Bone marrow (tissue), 2 donors: ENCODE results near the gene ENG.

Source experiments
- DNase-seq, 2 donors: peaks; one replicate each; lab custom pipeline; 2025; lab: John Stamatoyannopoulos, UW

Gene ENG

DNA sequence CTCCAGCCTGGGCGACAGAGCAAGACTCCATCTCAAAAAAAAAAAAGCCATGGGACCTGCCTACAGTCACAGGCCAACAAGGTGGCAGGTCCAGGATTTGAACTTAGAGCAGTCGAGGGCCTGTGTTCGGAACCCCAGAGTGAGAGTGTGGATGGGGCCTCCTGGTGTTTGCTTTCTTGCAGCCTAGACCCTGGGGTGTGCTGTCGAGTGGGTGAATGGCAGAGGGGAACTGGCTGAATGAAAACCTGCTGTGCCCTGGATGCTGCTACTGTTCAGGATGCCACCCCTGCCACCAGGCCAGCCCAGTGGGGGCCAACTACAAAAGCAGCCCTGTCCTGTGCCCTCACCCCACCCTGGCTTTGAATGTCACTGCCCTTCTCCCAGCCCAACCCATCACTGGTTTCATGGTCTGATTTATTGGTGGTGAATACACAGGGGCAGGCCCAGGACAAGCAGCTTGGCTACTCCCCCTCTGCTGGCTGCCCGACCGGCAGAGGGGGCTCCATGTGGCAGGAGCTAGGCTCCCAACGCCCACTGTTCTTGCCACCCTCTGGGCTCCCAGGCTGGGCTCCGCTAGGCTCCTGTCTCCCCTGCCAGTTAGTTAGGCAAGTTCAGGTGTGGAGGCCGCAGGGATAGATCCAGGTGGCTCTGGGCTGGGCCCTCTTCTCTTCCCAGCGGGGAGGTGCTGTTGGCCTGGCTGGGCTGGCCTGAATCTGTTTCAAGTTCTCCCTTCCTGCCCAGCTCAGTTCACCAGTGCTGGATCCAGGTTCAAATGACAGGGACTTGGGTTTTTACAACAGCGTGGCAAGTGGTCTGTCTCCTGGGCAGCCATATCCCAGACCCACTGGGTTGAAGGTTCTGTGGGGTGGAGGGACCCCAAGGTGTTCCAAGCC lies 39.6 kb downstream of the ENG start:
- DNase-seq = no peak

DNA sequence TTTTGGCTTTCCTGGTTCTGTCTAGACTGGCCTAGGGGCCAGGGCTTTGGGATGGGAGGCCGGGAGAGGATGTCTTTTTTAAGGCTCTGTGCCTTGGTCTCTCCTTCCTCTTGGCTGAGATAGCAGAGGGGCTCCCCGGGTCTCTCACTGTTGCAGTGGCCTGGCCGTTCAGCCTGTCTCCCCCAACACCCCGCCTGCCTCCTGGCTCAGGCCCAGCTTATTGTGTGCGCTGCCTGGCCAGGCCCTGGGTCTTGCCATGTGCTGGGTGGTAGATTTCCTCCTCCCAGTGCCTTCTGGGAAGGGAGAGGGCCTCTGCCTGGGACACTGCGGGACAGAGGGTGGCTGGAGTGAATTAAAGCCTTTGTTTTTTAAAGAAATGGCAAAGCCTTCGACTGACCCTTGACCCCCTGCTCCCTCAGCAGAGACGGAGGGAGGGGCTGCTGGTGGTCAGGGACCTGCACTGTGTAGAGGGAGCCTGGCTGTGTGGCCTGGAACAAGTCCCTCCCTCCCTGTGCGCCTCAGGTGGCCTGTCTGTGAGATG lies 40.7 kb downstream of the ENG start:
- no peak for DNase-seq

DNA sequence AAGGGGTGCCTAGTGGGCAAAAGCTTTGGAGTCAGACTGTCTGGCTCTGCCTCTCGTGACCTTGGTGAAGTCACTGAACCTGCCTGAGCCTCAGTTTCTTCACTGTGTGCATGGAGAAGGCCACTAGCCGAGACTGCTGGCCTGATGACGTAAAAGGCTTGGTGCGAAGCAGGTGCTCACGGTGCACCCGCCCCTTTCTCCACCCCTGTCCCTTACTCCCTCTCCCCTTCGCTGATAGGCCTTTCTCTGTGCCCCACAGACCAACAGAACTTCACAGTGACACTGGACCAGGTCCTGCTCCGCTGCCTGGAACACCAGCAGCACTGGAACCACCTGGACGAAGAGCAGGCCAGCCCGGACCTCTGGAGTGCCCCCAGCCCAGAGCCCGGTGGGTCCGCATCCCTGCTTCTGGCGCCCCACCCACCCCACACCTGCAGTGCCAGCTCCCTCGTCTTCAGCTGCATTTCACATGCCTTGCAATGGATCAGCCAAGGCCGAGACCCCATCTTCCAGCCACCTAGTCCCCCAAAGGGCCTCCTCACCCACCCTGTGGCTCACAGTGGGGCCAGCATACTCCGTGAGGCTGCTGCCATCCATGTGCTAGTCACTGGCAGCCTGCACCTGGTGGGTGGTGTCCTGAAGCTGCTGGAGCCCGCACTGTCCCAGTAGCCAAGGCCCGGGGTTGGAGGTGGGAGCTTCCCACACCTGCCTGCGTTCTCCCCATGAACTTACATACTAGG lies 41.4 kb downstream of the ENG start:
- no peak for DNase-seq

DNA sequence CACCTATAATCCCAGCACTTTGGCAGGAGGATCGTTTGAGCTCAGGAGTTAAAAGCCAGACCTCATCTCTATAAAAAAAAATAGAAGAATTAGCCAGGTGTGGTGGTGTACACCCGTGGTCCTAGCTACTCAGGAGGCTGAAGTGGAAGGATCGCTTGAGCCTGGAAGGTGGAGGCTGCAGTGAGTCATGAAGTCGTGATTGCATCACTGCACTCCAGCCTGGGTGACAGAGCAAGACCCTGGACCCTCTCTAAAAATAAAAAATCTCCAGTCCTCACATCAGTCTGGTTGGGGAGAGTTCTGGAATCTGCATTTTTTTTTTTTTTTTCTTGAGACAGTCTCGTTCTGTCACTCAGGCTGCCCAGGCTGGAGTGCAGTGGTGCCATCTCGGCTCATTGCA lies 42.4 kb downstream of the ENG start:
- no peak for DNase-seq

DNA sequence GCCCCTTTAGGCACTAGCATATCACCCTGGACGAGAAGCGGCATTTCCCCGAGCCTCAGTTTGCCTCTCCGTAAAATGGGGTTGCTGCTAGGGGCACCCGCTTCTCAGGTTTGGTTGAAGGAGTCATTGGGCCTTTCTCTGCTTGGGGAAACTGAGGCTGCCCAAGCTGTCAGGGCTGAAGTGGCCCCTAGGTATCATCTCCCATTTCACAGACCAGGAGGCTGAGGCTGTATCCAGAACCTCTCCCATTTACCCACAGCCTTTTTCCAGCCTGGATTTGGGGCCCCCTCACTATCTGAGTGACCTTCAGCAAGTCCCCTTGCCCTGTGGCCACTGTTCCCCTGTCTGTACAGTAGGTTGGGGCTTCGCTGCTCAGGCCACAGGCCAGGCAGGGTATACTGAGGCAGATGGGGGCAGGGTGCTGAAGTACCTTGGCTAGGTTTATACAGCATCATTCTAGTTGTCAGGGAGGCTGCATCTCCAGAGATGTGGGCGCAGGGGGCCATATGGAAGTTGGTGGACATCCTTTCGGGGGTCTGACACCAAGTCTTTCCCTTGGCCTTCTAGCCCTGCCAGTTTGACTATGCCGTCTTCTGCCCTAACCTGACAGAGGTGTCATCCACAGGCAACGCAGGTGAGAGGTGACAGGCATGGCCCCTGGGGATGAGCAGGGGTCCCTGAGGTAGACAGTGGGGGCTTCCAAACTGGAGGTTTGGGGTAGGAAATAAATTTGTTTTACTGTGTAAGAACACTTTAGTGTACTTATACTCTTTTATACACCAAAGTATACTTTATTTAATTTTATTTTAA lies 43.9 kb downstream of the ENG start:
- DNase-seq = no peak

DNA sequence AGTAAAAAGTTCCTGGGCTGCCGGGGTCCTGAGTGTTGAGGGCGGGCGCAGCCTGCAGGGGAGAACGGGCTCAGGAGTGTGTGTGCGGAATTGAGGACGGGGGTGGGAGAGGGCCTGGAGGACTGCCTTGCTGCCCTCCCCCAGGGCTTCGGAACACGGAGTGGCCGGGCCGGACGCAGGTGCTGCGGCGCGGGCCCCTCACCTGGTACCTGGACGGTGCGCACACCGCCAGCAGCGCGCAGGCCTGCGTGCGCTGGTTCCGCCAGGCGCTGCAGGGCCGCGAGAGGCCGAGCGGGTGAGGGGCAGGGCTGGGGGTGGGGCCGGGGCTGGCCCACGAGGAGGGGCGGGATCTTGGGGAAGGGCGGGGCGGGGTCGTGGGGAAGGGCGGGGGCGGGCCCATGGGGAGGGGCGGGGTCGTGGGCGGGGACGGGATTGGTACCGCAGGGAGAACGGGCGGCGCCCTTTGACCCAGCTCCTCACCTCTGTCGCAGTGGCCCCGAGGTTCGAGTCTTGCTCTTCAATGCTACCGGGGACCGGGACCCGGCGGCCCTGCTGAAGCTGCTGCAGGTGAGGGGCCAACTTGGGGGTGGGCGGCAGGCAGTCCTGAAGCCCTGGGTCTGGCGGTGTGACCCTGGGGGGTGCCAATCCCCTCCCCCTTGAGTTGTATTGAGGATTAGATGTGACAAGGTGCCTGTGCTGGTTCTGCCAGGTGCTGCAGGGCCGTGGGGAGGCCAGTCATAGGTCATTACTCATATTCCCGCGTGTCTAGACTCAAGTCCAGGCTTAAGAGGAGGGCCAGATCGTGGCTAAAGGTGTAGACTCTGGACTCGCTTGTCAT lies 44.7 kb downstream of the ENG start:
- no peak for DNase-seq

DNA sequence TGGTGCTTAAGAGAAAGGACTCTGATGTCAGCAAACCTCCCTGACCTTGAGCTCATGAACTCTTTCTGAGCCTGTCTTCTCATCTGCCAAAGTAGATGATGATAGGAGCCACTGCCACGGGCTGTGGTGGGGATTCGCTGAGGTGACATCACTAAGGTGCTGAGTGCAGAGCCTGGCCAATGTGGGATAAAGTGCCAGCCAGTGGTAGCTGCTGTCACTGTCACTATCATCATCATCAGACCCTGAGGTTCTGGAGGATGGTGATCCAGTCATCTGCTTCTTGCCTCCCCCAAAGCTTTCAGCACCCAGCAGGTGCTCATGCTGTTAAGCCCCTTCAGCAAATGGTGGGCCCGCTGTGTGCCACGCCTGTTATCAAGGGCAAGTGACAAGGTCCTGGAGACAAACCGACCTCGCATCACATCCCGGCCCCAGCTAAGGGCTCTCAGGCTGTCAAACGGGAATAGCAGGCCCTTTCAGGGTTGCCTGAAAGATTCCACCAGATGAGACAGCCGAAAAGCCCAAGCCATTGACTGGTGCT lies 45.4 kb downstream of the ENG start:
- DNase-seq = no peak

DNA sequence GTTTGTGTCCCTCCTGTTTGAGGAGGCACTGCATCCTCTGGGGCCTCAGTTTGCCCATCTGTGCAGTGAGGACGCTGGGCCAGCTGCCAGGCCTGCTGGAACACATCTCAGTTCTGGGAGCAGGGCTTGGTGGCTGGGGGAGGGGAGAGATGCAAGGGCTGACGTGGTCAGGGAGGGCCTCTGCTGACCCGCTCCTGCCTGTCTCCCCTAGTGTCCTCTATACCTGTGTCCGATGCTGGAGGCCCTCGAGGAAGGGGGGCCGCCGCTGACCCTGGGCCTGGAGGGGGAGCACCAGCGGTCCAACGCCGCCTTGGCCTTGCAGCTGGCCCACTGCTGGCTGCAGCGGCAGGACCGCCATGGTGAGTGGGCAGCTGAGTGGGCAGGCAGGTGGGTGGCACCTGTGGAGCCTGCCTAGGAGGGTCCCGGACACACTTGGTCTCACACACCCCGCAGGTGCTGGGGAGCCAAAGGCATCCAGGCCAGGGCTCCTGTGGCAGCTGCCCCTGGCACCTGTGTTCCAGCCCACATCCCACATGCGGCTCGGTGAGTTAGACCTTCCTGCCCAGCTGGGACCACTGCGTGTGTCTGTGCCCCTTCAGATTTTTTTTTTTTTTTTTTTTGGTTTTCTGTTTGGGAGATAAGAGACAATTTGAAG lies 46.0 kb downstream of the ENG start:
- no peak for DNase-seq

DNA sequence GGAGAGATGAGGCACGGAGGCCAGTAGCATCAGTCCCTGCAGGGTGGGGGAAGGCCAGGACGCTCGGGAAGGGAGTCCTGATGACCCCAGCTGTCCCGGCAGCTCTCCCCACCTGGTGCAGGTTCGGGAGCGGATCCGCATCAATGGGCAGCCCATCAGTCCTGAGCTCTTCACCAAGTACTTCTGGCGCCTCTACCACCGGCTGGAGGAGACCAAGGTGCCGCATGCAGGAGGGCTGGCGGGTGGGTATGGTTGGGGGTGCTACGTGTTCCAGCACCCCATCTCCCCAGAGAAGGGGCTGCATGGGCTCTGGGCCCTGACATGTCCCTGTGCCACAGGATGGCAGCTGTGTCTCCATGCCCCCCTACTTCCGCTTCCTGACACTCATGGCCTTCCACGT lies 47.6 kb downstream of the ENG start:
- no peak for DNase-seq

DNA sequence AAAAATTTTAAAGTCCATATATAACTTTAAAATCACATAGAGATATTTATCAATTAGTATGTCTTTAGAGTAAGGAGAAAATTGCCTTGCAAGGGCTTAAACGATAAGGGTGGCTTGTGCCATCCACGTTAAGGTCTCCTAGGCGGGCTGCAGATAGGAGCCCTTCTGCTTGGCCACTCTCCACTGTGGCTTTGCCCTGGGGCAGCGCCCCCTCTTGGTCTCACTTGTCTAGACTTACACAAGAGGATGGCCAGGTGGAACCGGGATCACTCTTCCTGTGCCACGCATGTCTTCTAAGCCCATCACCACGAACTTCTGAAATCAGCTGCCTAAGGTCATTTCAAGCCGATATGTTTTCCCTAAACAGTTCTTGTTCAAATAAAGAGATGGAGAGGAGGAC lies 48.8 kb downstream of the ENG start:
- no peak for DNase-seq

DNA sequence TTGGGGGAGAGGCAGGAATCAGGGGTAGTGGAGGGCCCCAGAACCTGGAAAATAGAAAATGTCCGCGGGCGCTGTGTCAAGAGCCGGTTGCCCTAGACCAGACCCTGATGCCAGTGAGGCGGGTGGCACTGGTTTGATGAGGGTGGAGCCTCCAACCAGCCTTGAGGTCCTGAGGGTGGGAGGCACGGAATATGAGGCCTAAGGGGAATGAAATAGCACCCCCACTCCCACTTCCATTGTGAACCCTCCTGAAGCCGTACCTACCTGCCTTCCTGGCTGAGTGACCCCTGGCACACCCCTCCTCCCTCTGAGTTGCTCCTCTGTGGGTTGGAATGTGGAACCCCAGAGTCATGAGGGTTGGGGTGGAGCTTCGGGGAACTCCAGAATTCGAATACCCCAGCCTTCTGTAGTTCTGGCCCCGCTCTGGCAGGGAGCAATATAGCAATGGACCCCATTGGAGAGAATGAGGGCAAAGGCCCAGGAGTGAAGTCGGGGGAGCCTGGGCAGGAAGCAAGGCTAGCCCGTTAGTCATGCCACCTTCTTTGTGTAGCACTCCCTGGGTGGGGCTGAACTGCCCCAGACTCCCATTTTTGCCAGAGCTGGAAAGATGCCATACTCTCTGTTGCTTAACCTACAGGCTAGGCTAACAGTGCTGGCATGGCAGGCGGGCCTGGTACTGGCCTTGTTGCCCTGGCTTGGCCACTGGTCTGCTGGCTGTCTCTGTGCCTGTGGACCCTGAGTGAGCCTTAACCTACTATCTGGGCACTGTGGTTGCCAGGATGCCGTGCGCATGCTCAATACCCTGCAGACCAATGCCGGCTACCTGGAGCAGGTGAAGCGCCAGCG lies 50.7 kb downstream of the ENG start:
- DNase-seq = no peak

DNA sequence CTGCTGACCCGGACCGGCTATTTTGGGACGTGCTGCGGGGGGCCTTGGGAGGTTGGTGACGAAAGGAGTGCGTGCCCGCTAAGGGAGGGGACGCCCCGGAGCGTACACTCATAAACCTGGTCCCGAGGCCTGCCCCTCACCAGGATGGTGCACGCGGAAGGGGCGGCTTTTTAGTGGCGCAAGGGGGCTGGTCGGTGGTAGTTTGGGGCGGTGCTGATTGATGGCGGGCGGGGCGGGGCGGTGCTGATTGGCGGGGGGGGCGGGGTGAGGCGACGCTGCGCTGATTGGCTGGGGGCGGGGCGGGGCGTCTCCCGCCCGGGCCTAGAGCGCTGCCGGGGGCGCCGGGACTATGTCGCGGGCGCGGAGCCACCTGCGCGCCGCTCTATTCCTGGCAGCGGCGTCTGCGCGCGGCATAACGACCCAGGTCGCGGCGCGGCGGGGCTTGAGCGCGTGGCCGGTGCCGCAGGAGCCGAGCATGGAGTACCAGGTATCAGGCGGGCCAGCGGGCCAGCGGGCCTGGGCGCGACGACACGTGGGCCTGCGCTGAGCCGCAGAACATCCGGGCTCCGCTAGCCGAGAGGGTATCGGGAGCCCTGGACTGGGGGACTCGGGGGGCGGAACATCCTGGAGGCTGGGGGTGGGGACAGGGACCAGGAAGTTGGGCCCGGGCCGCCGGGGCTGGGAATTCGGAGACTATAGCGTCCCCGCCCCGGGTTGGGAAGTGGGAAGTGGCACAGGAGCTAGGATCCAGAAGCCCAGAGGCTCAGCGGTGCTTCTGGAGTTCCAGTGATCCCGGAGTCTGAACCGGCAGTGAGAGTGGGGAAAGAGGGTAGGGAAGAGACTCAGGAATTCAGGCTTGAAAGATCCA lies 51.6 kb downstream of the ENG start, which contains the start of gene FPGS:
FPGS (plus strand) TSS at position 307 of the 868 bp plus-strand sequence; CDS start at position 350, 43 bp downstream.
- DNase-seq = peak; percentile 71 to 80

DNA sequence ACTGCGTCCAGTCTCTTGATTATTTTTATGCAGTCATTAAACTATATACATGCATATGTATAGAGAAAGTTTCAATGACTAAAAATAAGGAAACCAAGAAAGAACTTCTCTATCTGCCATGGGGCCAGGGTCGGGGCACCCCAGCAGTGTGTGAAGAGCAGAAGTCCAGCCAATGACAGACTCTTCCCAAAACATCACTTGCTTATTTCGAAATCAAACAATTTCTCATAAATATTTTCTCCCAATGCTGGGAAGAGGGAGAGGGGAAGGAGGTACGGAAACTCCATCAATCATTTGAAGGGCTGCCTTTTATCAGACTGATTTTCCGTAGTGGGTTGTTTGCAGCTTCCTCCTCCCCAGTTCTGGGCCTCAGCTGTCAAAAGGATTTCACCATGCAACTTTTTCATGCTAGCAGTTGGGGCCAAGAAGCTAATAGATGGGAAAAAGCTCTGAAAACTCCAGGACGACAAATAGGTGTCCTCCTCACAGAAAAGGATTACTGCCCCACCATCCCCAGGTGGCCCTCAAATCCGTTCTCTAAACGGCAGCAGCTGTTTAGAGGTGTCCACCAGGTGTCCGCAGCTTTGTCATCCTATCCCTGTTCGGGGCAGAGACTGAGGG lies 52.4 kb downstream of the ENG start:
- DNase-seq = no peak

DNA sequence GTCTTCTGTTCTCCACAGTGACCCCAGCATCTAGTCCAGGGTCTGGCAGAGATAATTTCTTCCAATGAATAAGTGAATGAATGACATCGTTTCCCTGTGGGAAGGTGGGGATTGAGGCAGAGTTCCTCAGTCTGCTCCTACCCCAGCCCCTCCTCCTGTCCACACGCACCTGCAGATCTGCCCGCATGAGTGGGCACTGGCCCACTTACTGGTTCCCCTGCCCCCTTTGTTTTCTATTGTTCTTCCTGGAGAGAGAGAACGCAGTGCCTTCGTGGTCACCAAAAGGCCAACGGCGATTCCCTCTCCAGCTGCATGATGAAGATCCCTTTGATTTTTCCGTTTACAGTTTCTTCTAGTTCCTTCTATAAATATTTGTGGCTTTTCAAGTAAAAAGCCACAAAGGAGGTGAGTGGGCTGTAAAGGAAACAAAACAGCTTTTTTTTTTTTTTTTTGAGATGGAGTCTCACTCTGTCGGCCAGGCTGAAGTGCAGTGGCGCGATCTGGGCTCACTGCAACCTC lies 57.5 kb downstream of the ENG start:
- peak in 1 of 2 donors; percentile 65 for DNase-seq

DNA sequence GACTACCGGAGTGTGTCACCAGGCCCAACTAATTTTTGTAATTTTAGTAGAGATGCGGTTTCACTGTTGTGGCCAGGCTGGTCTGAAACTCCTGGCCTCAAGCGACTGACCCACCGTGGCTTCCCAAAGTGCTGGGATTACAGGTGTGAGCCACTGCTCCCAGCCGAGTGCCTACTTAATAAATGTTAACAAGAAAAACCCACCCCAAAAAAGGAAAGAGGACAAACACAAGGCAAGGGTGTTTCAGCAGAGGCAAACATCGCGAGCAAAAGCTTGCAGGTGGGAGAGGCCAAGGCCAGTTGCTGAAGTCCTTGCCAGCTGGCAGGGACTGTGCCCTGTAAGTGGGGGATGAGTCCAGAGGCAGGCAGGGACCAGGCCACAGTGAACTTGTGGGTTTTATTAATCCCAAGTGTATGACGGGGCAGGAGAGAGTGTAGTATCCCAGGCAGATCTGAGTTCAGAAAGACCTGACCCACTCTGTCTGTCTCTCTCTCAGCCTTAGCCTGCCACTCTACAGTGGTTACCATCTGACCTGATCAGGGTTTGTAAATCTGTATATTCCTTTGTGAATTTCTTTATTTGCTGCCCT lies 58.1 kb downstream of the ENG start:
- no peak for DNase-seq

DNA sequence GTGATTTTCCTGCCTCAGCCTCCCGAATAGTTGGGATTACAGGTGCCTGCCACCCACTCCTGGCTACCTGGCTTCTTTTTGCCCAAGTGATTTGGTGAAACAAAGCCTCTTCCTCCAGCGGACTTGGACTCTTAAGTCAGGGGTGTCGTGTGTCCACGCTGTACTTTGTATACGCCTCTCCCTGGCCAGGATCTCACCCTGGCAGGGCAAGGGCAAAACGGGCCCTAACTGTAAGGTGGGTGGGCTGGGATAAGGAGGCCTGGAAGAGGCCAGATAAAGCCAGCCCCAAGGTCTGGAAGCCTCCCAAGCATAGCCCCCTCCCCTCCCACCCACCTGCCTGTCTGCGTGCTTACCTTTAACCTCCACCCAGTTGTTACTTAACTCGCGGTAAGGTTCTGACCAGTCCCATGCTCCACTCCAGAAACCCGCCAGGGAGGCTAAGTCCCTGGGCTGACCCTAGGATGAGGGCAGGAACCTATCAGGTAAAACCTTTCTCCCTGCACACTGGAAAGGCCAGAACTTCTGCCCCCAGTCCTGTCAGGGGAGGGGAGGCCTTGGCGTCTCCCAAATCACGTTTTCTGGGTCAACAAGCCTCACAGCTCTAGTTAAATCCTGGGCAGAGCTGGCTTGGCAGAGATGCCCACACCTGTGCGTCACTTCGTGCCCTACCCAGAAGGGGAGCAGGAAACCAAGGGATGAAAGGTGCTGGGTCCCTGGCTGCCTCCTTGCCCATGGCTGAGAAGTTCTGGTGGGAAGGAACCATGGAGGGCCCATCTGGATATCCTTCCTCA lies 60.3 kb downstream of the ENG start:
- DNase-seq = no peak
